HG03354 (cell line): ENCODE measurements around the gene NEURL1B.

Source experiments
- ATAC-seq: cut with Tn5 transposase; IDR thresholded peaks from one replicate; pipeline ENCODE4 v1.9.1; 2021; ENCODE audit warnings: mild to moderate bottlenecking; ENCODE audit not compliant: unreplicated experiment, poor library complexity, severe bottlenecking

Gene NEURL1B

GRCh38 chr5:172632346-172633092, 8.5 kb upstream of the NEURL1B start:
- ATAC-seq = no peak

GRCh38 chr5:172633403-172633970, 7.6 kb upstream of the NEURL1B start:
- no peak for ATAC-seq

DNA sequence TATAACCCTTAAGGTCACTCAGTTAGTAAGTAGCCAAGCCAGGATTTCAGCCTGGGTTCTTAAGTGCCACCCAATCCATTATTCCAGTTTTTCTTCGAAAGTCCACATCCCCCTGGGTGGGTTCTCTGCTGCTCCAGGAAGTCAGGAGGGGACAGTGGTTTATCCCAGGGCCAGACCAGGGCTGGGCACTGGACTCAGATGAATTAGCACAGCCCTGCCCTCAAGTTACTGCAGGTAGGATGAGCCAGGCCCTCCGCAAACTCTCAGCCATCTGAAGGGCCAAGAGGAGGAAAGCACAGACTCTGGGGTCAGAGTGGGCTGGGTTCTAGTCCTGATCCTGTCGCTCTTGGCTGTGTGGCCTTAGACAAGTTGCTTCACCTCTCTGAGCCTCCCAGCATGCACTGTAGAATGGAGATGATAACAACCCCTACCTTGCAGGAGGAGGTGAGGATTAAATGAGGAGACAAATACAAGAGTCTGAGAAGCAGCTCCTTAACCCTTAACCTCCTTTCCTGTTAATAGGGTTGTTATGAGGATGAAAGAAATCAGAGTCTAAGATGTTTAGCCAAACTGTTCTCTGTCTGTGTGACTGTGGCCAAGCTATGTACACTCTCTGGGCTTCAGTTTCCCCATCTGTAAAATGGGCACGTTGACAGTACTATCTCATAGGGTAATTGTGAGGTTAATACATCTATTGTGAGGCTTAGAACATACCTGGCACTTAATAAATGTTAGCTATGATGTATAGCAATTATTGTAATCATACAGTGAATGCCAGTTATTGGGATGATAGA, 6.8 kb upstream of the NEURL1B start:
- ATAC-seq = no peak

DNA sequence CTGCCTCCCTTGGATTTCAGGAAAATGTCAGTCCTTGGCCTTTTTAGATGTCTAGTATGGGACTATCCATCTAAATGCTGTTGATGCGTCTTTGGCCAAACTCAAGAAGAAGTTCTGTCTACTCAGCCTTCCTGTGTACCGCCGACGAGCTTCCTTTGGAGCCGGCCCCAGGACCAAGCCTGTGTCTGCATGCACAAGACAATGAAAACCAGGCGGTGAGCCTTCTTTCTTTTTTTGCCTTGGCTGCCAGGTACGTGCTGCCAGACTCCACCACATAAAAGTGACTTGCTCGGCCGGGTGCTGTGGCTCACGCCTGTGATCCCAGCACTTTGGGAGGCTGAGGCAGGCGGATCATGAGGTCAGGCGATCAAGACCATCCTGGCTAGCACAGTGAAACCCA, 6.0 kb upstream of the NEURL1B start:
- no peak for ATAC-seq

- no peak for ATAC-seq
Observed at GRCh38 chr5:172636279-172637050, 4.6 kb upstream of the NEURL1B start.

DNA sequence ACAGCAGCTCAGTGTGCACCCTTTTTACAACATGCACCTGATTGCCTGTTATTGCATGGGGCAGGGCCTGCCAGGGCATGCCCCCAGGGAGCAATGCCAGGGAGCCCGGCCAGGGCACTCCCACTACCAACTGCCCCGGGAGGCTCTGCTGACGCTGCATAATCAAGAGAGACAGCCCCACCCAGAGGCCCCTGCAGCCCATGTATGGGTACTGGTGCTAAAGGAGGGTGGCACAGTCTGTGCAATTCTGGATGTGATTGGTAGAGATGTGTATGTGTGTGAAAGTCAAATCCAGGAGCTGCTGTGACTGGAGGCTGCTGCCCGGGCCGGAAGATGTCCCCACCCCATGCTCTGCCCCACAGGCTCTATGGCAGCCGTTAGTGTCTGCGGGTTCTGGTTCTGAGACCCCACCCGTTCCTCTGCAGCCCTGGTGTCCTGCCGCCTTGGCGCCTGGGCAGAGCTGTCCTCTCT, 3.9 kb upstream of the NEURL1B start:
- no peak for ATAC-seq

GRCh38 chr5:172637740-172638139, 3.3 kb upstream of the NEURL1B start:
- no peak for ATAC-seq

DNA sequence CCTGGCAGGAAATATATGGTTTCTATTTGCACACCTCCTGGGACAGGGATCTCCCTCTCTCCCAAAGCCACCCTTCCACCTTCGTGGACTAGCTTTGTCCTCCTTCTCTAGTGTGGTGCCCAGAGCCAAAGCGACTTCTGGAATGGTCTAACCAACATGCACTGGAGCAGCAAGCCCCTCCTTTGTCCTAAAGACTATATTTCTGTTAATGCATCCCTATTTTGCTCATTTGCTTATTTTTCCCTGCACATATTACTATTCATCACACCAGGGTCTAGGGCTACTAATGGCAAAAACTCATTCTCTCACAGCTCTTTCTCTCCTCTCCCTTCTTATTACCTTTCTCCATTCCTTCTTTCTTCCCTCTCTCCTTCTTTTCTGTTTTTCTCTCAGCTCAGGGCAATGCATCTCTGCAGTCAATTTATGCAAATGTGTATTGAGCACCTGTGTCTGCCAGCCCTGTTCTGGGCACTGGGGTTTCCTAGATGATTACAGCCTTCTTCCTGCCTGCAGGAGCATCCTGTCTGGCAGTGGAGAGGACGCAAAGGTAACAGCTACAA, 2.8 kb upstream of the NEURL1B start:
- ATAC-seq = no peak

DNA sequence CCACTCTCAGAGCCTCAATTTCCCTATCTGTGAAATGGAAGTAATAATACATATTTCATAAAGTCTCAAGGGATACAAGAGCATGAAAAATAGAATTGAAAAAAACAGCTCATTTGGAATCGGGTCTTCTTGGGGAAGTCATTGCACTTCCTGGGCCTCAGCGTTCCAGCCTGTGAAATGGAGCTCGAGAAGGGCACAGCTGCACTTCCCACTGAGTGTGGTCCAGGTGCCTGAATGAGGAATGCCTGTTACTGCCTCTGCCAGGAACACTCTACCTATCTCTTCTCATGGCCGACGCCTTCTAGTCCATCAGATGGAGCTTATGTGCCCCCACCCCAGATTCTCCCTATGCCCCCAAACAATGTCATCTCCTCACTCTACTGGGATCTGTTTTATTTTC, 924 bp upstream of the NEURL1B start:
- ATAC-seq = no peak

DNA sequence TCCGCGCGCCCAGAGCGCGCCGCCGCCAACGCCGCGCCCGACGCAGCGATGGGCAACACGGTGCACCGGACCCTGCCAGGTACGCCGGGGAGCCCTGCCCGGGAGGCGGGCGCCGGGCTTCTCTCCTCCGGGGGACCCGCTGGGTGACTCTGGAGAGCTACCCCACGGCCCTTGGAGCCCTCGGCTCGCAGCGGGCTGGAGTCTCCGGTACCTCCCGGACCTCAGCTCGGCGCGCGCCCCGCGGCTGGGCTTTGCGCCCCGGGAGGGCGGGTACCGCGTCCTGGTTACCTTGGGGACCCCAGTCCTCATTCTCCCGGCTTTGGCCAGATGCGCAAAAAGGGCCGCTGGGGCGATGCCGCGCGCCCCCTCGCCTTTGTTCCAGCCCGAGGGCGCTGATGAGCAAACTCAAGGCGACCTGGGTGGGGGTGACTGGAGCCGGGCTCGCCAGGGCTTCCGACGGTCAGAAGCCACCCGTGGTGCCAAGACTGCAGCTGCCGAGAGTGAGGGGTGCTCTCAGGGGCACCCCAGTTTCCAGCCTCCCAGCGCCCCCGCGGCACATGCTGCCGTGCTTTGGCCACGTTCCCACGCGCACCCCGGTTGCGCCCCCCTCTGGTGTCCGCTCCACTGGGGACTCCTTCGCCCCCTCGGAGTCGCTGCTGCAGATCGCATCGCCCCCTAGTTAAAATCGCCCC, 442 bp downstream of the NEURL1B start:
- ATAC-seq = peak; percentile 26

GRCh38 chr5:172642051-172642409, 967 bp downstream of the NEURL1B start:
- no peak for ATAC-seq

DNA sequence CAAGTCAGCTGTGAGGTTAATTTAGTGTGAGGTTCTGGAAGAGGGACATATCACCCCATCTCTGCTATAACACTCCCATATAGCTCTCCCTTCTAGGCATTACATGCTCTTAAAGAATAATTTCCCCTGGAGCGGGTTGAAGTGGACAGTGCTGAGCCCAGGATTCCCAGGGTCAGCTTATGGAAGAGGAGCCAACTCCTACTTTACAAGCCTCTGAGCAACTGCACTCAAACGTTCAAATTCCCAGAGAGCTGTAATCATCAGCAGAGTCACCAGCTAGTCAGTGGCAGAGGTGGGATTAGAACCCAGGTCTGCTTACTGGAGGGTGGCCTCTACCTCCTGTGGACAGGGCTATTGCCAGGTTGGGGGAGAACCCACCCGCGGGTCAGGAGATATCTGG, 1.4 kb downstream of the NEURL1B start:
- ATAC-seq = no peak

GRCh38 chr5:172642926-172643871, 2.1 kb downstream of the NEURL1B start:
- ATAC-seq = no peak

- ATAC-seq = no peak
Observed at GRCh38 chr5:172644266-172644665, 3.2 kb downstream of the NEURL1B start.

DNA sequence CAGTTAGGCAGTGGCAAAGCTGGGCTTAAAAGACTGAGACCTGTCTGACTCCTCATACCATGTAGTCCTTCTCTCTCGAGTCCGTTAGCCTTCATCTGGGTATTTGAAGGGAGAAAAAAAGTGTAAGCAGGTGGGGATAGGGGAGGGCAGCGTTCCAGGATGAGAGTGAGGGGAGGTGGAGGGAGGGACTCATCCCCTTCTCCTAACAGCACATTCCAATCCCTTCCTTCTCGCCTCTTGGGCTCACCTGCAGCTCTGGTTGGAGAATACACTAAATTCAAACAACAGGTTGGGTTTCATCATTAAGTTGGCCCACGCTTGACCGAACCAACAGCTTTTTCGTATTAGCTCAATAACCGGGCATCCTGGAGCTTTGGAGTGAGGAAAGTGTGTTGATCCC, 3.6 kb downstream of the NEURL1B start:
- ATAC-seq = no peak

- ATAC-seq = no peak
Observed at GRCh38 chr5:172645271-172646055, 4.4 kb downstream of the NEURL1B start.

DNA sequence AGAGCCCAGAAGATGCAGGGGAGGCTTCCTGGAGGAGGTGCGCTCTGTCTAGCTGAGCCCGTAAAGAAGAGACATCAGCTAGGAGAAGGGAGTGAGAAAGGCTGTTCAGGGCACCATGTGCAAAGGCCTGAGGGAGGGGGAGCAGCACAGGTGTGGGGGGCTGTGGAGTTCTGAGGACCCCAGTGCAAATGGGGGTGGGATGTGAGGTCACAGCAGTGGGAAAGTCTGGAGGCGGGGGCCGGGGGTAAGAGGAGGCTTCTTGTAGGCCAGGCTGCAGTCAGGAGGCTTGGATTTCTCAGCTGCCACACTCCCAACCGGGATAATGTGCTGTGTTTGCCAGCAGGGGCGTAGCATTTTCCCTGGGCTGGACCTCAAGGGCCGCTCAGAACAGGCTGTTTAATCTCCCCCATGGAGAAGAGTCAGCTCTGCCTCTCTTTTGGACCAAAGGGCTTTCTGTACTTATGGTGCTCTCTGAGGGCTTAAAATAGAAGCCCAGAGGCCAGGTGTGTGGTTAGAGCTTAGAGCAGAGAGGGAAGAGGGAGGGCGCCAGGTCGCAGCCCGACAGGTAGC, 5.7 kb downstream of the NEURL1B start:
- ATAC-seq = no peak
